Kidney (tissue), 14 donors: ENCODE measurements around the gene KLHL3. TPM values are rescaled to one million over a fixed set of nuclear protein-coding genes. Genes with fewer than 3 reads are reported as not detected.

Experiments
- DNase-seq, 5 donors: peaks; one replicate each; pipeline ENCODE4 v3.0.0-alpha.2; 2013 to 2020
- FAIRE-seq: peaks from 2 replicates; lab custom pipeline; 2012; peaks lifted over from hg19 to GRCh38; lab: Jason Lieb, UNC
- H3K27ac ChIP-seq, 2 donors: one replicate each; pipeline ENCODE4 v1.7.0; 2013; ENCODE audit warnings: low read depth in 2 of 2, low read length in 2 of 2, inconsistent platforms in 1 of 2
- H3K27me3 ChIP-seq: one replicate; pipeline ENCODE4 v1.7.1; 2013; ENCODE audit warnings: low read length, inconsistent platforms; ENCODE audit not compliant: control insufficient read depth, insufficient read depth
- H3K36me3 ChIP-seq, 3 donors: one replicate each; pipeline versions ENCODE4 v1.7.0 to v1.7.1; 2013; ENCODE audit warnings: low read length in 3 of 3, control low read depth in 1 of 3, inconsistent platforms in 1 of 3; ENCODE audit not compliant: insufficient read depth in 3 of 3, control insufficient read depth in 2 of 3
- H3K4me1 ChIP-seq, 3 donors: one replicate each; pipeline versions ENCODE4 v1.7.0 to v1.7.1; 2013; ENCODE audit warnings: low read length in 3 of 3, inconsistent platforms in 1 of 3, low read depth in 1 of 3; ENCODE audit not compliant: control insufficient read depth in 2 of 3, insufficient read depth in 2 of 3
- H3K4me3 ChIP-seq, 3 donors: one replicate each; pipeline versions ENCODE4 v1.7.0 to v1.8.1; 2013; ENCODE audit warnings: low read length in 3 of 3, control low read depth in 1 of 3, inconsistent platforms in 1 of 3
- H3K9ac ChIP-seq, 3 donors: one replicate each; pipeline versions ENCODE4 v1.7.0 to v1.7.1; 2013; ENCODE audit warnings: low read length in 3 of 3, control low read depth in 1 of 3, inconsistent platforms in 1 of 3
- H3K9me3 ChIP-seq, 3 donors: one replicate each; pipeline versions ENCODE4 v1.7.0 to v1.7.1; 2013; ENCODE audit warnings: low read length in 3 of 3, control low read depth in 1 of 3, inconsistent platforms in 1 of 3; ENCODE audit not compliant: control insufficient read depth in 2 of 3, insufficient read depth in 1 of 3
- intact Hi-C: fragments of 100-400 bp; cut with DNase I; formaldehyde crosslinking; loops from one replicate; pipeline ENCODE4 v1.11.1; 2022
- polyA plus RNA-seq: library from polyadenylated mRNA; stranded (reverse); fragments of 350-450 nt; fragmentation: Illumina TruSeq; extraction: RNeasy Lipid Tissue Mini Kit (QIAGEN cat#74804); gene quantifications from one replicate; pipeline ENCODE4 v1.2.3, GENCODE V29; 2014; ENCODE audit warnings: low read depth, low replicate concordance; ENCODE audit not compliant: insufficient read depth
- total RNA-seq: library from RNA; stranded (reverse); fragmentation: NEBNext Ultra II Directional; extraction: Animal tissue kit (Norgen Biotek cat#: 25700); gene quantifications from one replicate; pipeline ENCODE4 v1.2.1, GENCODE V29; 2021
- TF ChIP-seq, protein P1 (sequence below): IDR thresholded peaks from 3 replicates; pipeline ENCODE4 v1.5.1; 2012; ENCODE audit warnings: mild to moderate bottlenecking, moderate library complexity, borderline replicate concordance; ENCODE audit not compliant: insufficient read depth; ENCODE audit errors: extremely low read depth
- donor health status: control.
- donor health status: control.
- donor health status: control.
- donor health status: control.
- donor health status: control.
- donor health status: DM: yes; HTN: yes; CAD: no.
- donor health status: Normal renal cell carcinoma (clear cell type).

Gene KLHL3
- total and polyA plus RNA-seq, 2 donors from 2014 or later, result 8.6 to 15.0 TPM

DNA sequence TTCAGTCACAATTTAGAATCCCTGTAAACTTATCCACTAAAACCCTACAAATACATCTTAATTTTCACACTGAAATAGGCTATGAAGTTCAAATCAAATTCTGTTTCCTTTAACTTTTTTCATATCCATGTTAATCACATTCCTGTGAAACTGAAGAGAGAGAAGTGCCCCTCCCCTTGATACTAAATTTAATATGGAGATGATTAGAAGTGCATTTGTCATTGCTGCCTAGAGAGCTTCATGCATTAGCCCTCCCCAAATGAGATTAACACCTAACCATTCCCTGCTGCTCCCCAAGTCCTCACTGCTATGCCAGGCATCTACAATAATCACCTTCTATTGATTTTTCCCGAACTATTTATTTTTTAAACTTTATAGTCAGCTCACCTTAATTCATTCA lies 151.6 kb downstream of the KLHL3 start:
- no peak for DNase-seq
- no peaks in the 10 kb centered on the region for H3K9me3 ChIP-seq
- intact Hi-C loops, result no loop called here
- no peak overlapping the region for H3K4me3 ChIP-seq
- H3K9ac ChIP-seq, result no peak overlapping the region
- H3K27ac ChIP-seq, result no peak overlapping the region
- FAIRE-seq, result no peak
- TF ChIP-seq, protein P1, sequence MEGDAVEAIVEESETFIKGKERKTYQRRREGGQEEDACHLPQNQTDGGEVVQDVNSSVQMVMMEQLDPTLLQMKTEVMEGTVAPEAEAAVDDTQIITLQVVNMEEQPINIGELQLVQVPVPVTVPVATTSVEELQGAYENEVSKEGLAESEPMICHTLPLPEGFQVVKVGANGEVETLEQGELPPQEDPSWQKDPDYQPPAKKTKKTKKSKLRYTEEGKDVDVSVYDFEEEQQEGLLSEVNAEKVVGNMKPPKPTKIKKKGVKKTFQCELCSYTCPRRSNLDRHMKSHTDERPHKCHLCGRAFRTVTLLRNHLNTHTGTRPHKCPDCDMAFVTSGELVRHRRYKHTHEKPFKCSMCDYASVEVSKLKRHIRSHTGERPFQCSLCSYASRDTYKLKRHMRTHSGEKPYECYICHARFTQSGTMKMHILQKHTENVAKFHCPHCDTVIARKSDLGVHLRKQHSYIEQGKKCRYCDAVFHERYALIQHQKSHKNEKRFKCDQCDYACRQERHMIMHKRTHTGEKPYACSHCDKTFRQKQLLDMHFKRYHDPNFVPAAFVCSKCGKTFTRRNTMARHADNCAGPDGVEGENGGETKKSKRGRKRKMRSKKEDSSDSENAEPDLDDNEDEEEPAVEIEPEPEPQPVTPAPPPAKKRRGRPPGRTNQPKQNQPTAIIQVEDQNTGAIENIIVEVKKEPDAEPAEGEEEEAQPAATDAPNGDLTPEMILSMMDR, result no peak
- no peaks in the 10 kb centered on the region for H3K4me1 ChIP-seq
- no peaks in the 10 kb centered on the region for H3K36me3 ChIP-seq
- no peaks in the 10 kb centered on the region for H3K27me3 ChIP-seq

DNA sequence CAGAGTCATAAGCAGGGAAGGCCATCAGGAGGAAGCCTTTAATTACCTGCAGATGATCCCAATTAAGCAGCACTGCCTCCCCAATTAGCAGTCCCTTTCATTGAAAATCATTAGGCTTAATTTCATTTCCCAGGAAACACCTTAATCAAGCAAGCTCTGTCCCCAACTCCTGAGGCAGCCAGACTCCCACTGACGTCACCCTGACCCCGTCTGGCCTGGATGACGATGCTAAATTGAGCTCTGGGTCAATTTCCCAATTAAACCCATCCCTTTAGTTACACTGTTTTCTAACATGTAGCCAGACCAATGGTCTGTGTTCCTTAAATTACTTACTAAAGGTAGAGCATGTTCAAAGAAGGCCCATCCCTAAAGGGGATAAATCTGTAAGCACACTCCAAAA lies 152.8 kb downstream of the KLHL3 start:
- no peak overlapping the region for H3K9ac ChIP-seq
- no peak overlapping the region for H3K4me3 ChIP-seq
- FAIRE-seq, result no peak
- no peak overlapping the region for H3K27ac ChIP-seq
- no peaks in the 10 kb centered on the region for H3K4me1 ChIP-seq
- TF ChIP-seq, protein P1, result no peak
- no peaks in the 10 kb centered on the region for H3K27me3 ChIP-seq
- no peaks in the 10 kb centered on the region for H3K9me3 ChIP-seq
- no peak for DNase-seq
- intact Hi-C loops, result no loop called here
- no peaks in the 10 kb centered on the region for H3K36me3 ChIP-seq

DNA sequence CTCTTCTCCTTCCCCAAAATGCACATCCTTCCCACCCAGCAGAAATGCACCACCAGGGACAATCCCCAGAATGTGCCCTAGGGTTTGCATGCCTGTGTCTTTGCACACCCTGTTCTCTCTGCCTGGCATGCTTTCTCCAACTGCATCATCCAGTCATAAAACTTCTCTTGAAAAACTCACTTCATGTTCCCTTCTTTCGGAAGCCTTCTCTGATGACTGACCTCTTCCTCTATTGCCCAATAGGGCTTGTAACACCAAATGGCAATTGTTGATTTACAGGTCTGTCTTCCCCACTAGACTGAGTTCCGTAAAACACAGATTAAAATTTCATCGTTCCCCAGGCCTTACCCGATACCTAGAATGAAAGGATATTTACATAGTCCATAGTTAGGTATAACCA lies 153.7 kb downstream of the KLHL3 start:
- FAIRE-seq, result no peak
- TF ChIP-seq, protein P1, result no peak

DNA sequence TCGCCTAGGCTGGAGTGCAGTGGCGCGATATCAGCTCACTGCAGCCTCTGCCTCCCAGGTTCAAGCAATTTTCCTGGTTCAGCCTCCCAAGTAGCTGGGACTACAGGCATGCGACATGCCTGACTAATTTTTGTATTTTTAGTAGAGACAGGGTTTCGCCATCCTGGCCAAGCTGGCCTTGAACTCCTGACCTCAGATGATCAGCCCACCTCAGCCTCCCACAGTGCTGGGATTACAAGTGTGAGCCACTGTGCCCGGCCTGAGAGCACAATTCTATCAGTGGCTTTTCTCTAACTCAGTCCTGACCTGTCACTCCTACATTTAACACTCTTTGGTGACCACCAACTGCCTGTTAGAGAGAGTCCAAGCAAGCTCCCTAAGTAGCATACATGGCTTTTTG lies 154.1 kb downstream of the KLHL3 start:
- FAIRE-seq, result no peak
- H3K9ac ChIP-seq, result no peak overlapping the region
- intact Hi-C loops, result no loop called here
- TF ChIP-seq, protein P1, result no peak
- no peaks in the 10 kb centered on the region for H3K36me3 ChIP-seq
- no peaks in the 10 kb centered on the region for H3K27me3 ChIP-seq
- no peaks in the 10 kb centered on the region for H3K9me3 ChIP-seq
- H3K27ac ChIP-seq, result no peak overlapping the region
- no peak overlapping the region for H3K4me3 ChIP-seq
- DNase-seq, result no peak
- no peaks in the 10 kb centered on the region for H3K4me1 ChIP-seq

More for the DNA sequence above, 153.7 kb downstream of the KLHL3 start:
- Histone ChIP-seq H3K4me1 (no peaks in the 10 kb centered on the region), H3K36me3 (no peaks in the 10 kb centered on the region), H3K9ac (no peak overlapping the region), H3K27ac (no peak overlapping the region), H3K9me3 (no peaks in the 10 kb centered on the region), H3K4me3 (no peak overlapping the region), H3K27me3 (no peaks in the 10 kb centered on the region)
- intact Hi-C loops, result no loop called here
- no peak for DNase-seq
